PC-3 (cell line): ENCODE results near the gene NUP155. TPM values are rescaled to one million over a fixed set of nuclear protein-coding genes. Genes with fewer than 3 reads are reported as not detected.

Experiments used
- ATAC-seq: fragments of 200-7000 bp; cut with Tn5 transposase; 2 replicates; pipeline ENCODE4 v1.9.1; 2020; ENCODE audit warnings: mild to moderate bottlenecking, moderate library complexity
- BruUV-seq: library from RNA; stranded (reverse); fragments of 400-500 nt; replicated peaks from 2 replicates; lab custom pipeline; 2021; lab: Mats Ljungman, UMichigan
- CTCF ChIA-PET: fragments of 300-600 bp; sonication (Branson Sonifier 250); formaldehyde crosslinking; loops from one replicate; lab custom pipeline; 2022; ENCODE audit warnings: antibody characterized with exemption; lab: Charles Lee
- POLR2A ChIA-PET: fragments of 300-600 bp; sonication (Branson Sonifier 250); formaldehyde crosslinking; loops from one replicate; lab custom pipeline; 2022; ENCODE audit warnings: antibody characterized with exemption; ENCODE audit not compliant: unreplicated experiment; lab: Charles Lee
- DNase-seq: peaks from one replicate; pipeline ENCODE4 v3.0.0-alpha.2; 2015
- H2AFZ ChIP-seq: fragments of 300-600 bp; sonication (generic); 2 replicates; pipeline ENCODE4 v1.6.0; 2016; ENCODE audit warnings: antibody characterized with exemption, low read length
- H3F3A ChIP-seq: fragments of 300-600 bp; sonication (generic); one replicate; pipeline ENCODE4 v1.6.0; 2017; ENCODE audit warnings: antibody characterized with exemption, low read length, control low read depth, mild to moderate bottlenecking; ENCODE audit not compliant: unreplicated experiment
- H3K27ac ChIP-seq: fragments of 300-600 bp; sonication (generic); 2 replicates; pipeline ENCODE4 v1.5.1; 2016; ENCODE audit warnings: mild to moderate bottlenecking, low read length
- H3K27me3 ChIP-seq: fragments of 300-600 bp; sonication (generic); 2 replicates; pipeline ENCODE4 v1.6.1; 2016; ENCODE audit warnings: low read length, mixed read lengths
- H3K36me3 ChIP-seq: fragments of 300-600 bp; sonication (generic); 2 replicates; pipeline ENCODE4 v1.6.1; 2016; ENCODE audit warnings: low read depth, mixed run types, low read length, mixed read lengths
- H3K4me1 ChIP-seq: fragments of 300-600 bp; sonication (generic); 2 replicates; pipeline ENCODE4 v1.5.1; 2016; ENCODE audit warnings: low read length; ENCODE audit not compliant: insufficient read depth
- H3K4me2 ChIP-seq: fragments of 300-600 bp; sonication (generic); 2 replicates; pipeline ENCODE4 v1.6.0; 2016; ENCODE audit warnings: low read length
- H3K4me3 ChIP-seq: fragments of 300-600 bp; sonication (generic); 2 replicates; pipeline ENCODE4 v1.5.1; 2016; ENCODE audit warnings: mild to moderate bottlenecking, low read length, mixed read lengths
- H3K79me2 ChIP-seq: fragments of 300-600 bp; sonication (generic); 2 replicates; pipeline ENCODE4 v1.6.1; 2017; ENCODE audit warnings: low read length, mixed read lengths
- H3K9ac ChIP-seq: fragments of 300-600 bp; sonication (generic); 2 replicates; pipeline ENCODE4 v1.6.0; 2016; ENCODE audit warnings: mild to moderate bottlenecking, low read length
- H3K9me2 ChIP-seq: fragments of 300-600 bp; sonication (generic); replicated peaks from 2 replicates; pipeline ENCODE4 v1.6.1; 2016; ENCODE audit warnings: mixed run types, low read length, mixed read lengths
- H3K9me3 ChIP-seq: fragments of 300-600 bp; sonication (generic); 2 replicates; pipeline ENCODE4 v1.6.1; 2016; ENCODE audit warnings: low read length, mixed read lengths
- H4K20me1 ChIP-seq: fragments of 300-600 bp; sonication (generic); 2 replicates; pipeline ENCODE4 v1.6.1; 2016; ENCODE audit warnings: low read length, mixed read lengths
- CTCF ChIP-seq: fragments of 300-600 bp; sonication (generic); conservative IDR thresholded peaks from 2 replicates; pipeline ENCODE4 v1.5.1; 2017; ENCODE audit warnings: antibody characterized with exemption, low read depth, mild to moderate bottlenecking, low read length
- EZH2 ChIP-seq: fragments of 300-600 bp; sonication (generic); IDR thresholded peaks from one replicate; pipeline ENCODE4 v1.6.1; 2017; ENCODE audit warnings: antibody characterized with exemption, mild to moderate bottlenecking, low read length; ENCODE audit not compliant: unreplicated experiment
- EZH2phosphoT487 ChIP-seq: fragments of 300-600 bp; sonication (generic); IDR thresholded peaks from 2 replicates; pipeline ENCODE4 v1.6.1; 2018; ENCODE audit warnings: mild to moderate bottlenecking, antibody characterized with exemption, low read length, borderline replicate concordance
- intact Hi-C: fragments of 100-400 bp; cut with micrococcal nuclease; formaldehyde crosslinking; loops from 2 replicates; pipeline ENCODE4 v1.9.0; 2023
- total RNA-seq: library from RNA; depleted of rRNA; stranded (reverse); fragments of >200 nt; gene quantifications from 2 replicates; pipeline ENCODE4 v1.2.3, GENCODE V29; 2014

Gene NUP155
- total RNA-seq, 1 experiment from 2014 or later, result 59.0 TPM

- Histone ChIP-seq H3K9me2 (no peaks in the 10 kb centered on the region), H3K4me1 (no peaks in the 10 kb centered on the region), H3F3A (no peaks in the 10 kb centered on the region), H3K9me3 (no peaks in the 10 kb centered on the region), H3K79me2 (no peaks in the 10 kb centered on the region), H3K27me3 (no peaks in the 10 kb centered on the region), H3K36me3 (no peaks in the 10 kb centered on the region), H3K9ac (no peak overlapping the region), H4K20me1 (no peaks in the 10 kb centered on the region), H2AFZ (no peak overlapping the region), H3K4me3 (no peak overlapping the region), H3K27ac (no peak overlapping the region), H3K4me2 (no peak overlapping the region)
- ATAC-seq, result no peak
- intact Hi-C loops, result no loop called here
- ChIA-PET CTCF (no interaction called here), POLR2A (no interaction called here)
- TF ChIP-seq CTCF (no peak), EZH2phosphoT487 (no peak), EZH2 (no peak)
- BruUV-seq, result no TSS peak
- DNase-seq, result no peak
Observed at GRCh38 chr5:37255774-37256358, 115.0 kb downstream of the NUP155 start.

- Histone ChIP-seq H3K4me3 (no peak overlapping the region), H3K9me2 (no peaks in the 10 kb centered on the region), H3K27ac (no peak overlapping the region), H3K4me1 (no peaks in the 10 kb centered on the region), H4K20me1 (no peaks in the 10 kb centered on the region), H3K36me3 (no peaks in the 10 kb centered on the region), H3K4me2 (no peak overlapping the region), H3K27me3 (no peaks in the 10 kb centered on the region), H3F3A (no peaks in the 10 kb centered on the region), H3K9me3 (no peaks in the 10 kb centered on the region), H3K9ac (no peak overlapping the region), H3K79me2 (no peaks in the 10 kb centered on the region), H2AFZ (no peak overlapping the region)
- ChIA-PET POLR2A (no interaction called here), CTCF (no interaction called here)
- intact Hi-C loops, result no loop called here
- no peak for ATAC-seq
- BruUV-seq, result no TSS peak
- DNase-seq, result no peak
- TF ChIP-seq EZH2phosphoT487 (no peak), EZH2 (no peak), CTCF (no peak)
Observed at GRCh38 chr5:37254581-37254980, 116.3 kb downstream of the NUP155 start.

- Histone ChIP-seq H3K27ac (no peak overlapping the region), H3K4me1 (peaks cover 11% of the 10 kb centered on the region), H3K79me2 (peaks cover 18% of the 10 kb centered on the region), H3K4me2 (no peak overlapping the region), H3K9me2 (no peaks in the 10 kb centered on the region), H3K27me3 (no peaks in the 10 kb centered on the region), H4K20me1 (no peaks in the 10 kb centered on the region), H2AFZ (0 out of 2 replicates have a peak overlapping the region, but pooled peaks have one; percentile 23), H3K9me3 (no peaks in the 10 kb centered on the region), H3K4me3 (no peak overlapping the region), H3F3A (no peaks in the 10 kb centered on the region), H3K9ac (no peak overlapping the region), H3K36me3 (no peaks in the 10 kb centered on the region)
- ChIA-PET POLR2A (interaction anchor here (0.6 kb wide), 1 partner anchor 93 kb away, joined by 5 read pairs; no protein-coding TSS in a partner anchor), CTCF (no interaction called here)
- DNase-seq, result no peak
- intact Hi-C loops, result no loop called here
- TF ChIP-seq EZH2 (no peak), CTCF (no peak), EZH2phosphoT487 (no peak)
- BruUV-seq, result no TSS peak
- ATAC-seq, result no peak
Observed at GRCh38 chr5:37251665-37252064, 119.2 kb downstream of the NUP155 start.
